Measurements from ENCODE around the gene NR4A3. TPM values are rescaled to one million over a fixed set of nuclear protein-coding genes. Genes with fewer than 3 reads are reported as not detected.

The NR4A3 gene
- polyA plus RNA-seq, 1 of the 3 experiments (the other 2 are of a cell fraction) = 1.3 TPM

DNA sequence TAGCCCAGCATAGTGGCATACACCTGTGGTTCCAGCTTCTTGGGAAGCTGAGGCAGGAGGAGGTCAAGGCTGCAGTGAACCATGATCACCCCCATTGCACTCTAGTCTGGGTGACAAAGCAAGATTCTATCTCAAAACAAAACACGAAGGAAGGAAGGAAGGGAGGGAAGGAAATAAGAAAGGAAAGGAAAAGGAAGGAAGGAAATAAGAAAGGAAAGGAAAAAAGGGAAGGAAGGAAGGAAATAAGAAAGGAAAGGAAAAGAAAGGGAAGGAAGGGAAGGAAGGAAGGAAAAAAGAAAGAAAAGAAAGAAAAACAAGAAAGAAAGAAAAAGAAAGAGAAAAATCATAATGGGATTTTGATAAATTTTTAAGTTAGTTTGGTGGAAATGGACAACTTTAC, 81.7 kb downstream of the NR4A3 start:
- Histone ChIP-seq H3K4me2 (no peak overlapping the region), H3K9me3 (no peaks in the 10 kb centered on the region)

More for the DNA sequence above, 81.7 kb downstream of the NR4A3 start:
- Histone ChIP-seq H3K4me1 (ENCODE audit: control insufficient read depth in 1 of 2, insufficient read depth in 2 of 2, low read depth in 1 of 2, low read length in 1 of 2) (peaks cover 5 to 8% of the 10 kb centered on the region in 2 experiments; a peak in 3 of 4 replicates), H3K9me2 (no peaks in the 10 kb centered on the region), H2AFZ (ENCODE audit: low read depth) (no peak overlapping the region), H3K27me3 (ENCODE audit: insufficient read depth) (no peaks in the 10 kb centered on the region), H4K20me1 (ENCODE audit: insufficient read depth) (no peaks in the 10 kb centered on the region), H3K27ac (ENCODE audit: low read depth in 2 of 2, low read length in 1 of 2) (no peak overlapping the region), H3K9ac (no peak overlapping the region), H3F3A (replicated peaks; ENCODE audit: insufficient read depth) (peaks cover 4% of the 10 kb centered on the region), H3K79me2 (ENCODE audit: insufficient read depth) (peaks cover 14% of the 10 kb centered on the region), H3K4me3 (ENCODE audit: low read depth in 2 of 2, low read length in 1 of 2) (no peak overlapping the region), H3K36me3 (replicated peaks in 1 of 2; ENCODE audit: control insufficient read depth in 1 of 2, insufficient read depth in 2 of 2, low read length in 1 of 2) (no peaks in the 10 kb centered on the region)
- DNase-seq = no peak
- 75% methylated on average over 1 of the region's 1 CpG for WGBS (ENCODE audit: low lambda C conversion rate)
- POLR2A ChIA-PET = no interaction called here
- no peak for TF ChIP-seq RXRA (IDR thresholded peaks at IDR 0.05; ENCODE audit: borderline replicate concordance, low read depth)
- TF ChIP-seq TAF1 (IDR thresholded peaks at IDR 0.05; ENCODE audit: borderline replicate concordance, low read depth, low read length) = no peak
- TF ChIP-seq FOXJ3 (CRISPR knock-in tag; IDR thresholded peaks at IDR 0.05) = no peak
- TF ChIP-seq ELF1 (IDR thresholded peaks at IDR 0.05) = no peak
- no peak for TF ChIP-seq RCOR1 (IDR thresholded peaks at IDR 0.05; ENCODE audit: low read length)
- TF ChIP-seq, protein P1, sequence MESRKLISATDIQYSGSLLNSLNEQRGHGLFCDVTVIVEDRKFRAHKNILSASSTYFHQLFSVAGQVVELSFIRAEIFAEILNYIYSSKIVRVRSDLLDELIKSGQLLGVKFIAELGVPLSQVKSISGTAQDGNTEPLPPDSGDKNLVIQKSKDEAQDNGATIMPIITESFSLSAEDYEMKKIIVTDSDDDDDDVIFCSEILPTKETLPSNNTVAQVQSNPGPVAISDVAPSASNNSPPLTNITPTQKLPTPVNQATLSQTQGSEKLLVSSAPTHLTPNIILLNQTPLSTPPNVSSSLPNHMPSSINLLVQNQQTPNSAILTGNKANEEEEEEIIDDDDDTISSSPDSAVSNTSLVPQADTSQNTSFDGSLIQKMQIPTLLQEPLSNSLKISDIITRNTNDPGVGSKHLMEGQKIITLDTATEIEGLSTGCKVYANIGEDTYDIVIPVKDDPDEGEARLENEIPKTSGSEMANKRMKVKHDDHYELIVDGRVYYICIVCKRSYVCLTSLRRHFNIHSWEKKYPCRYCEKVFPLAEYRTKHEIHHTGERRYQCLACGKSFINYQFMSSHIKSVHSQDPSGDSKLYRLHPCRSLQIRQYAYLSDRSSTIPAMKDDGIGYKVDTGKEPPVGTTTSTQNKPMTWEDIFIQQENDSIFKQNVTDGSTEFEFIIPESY (IDR thresholded peaks at IDR 0.05; ENCODE audit: borderline replicate concordance, low read depth) = no peak
- no peak for TF ChIP-seq SIN3A (IDR thresholded peaks at IDR 0.05; ENCODE audit: borderline replicate concordance, low read depth, low read length)
- no peak for TF ChIP-seq FOSL2 (IDR thresholded peaks at IDR 0.05; ENCODE audit: borderline replicate concordance, low read depth)
- TF ChIP-seq, protein P2, sequence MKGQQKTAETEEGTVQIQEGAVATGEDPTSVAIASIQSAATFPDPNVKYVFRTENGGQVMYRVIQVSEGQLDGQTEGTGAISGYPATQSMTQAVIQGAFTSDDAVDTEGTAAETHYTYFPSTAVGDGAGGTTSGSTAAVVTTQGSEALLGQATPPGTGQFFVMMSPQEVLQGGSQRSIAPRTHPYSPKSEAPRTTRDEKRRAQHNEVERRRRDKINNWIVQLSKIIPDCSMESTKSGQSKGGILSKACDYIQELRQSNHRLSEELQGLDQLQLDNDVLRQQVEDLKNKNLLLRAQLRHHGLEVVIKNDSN (IDR thresholded peaks at IDR 0.05; ENCODE audit: borderline replicate concordance, low read depth) = no peak
- no peak for TF ChIP-seq FOXM1 (IDR thresholded peaks at IDR 0.05; ENCODE audit: low read depth)
- TF ChIP-seq CHD2 (IDR thresholded peaks at IDR 0.05; ENCODE audit: low read length, partially characterized antibody) = no peak
- TF ChIP-seq SMC3 (IDR thresholded peaks at IDR 0.05; ENCODE audit: low read depth, low read length) = no peak
- TF ChIP-seq, protein P3, sequence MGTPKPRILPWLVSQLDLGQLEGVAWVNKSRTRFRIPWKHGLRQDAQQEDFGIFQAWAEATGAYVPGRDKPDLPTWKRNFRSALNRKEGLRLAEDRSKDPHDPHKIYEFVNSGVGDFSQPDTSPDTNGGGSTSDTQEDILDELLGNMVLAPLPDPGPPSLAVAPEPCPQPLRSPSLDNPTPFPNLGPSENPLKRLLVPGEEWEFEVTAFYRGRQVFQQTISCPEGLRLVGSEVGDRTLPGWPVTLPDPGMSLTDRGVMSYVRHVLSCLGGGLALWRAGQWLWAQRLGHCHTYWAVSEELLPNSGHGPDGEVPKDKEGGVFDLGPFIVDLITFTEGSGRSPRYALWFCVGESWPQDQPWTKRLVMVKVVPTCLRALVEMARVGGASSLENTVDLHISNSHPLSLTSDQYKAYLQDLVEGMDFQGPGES (IDR thresholded peaks at IDR 0.05; ENCODE audit: low read depth, low read length) = no peak
- TF ChIP-seq, protein P4, sequence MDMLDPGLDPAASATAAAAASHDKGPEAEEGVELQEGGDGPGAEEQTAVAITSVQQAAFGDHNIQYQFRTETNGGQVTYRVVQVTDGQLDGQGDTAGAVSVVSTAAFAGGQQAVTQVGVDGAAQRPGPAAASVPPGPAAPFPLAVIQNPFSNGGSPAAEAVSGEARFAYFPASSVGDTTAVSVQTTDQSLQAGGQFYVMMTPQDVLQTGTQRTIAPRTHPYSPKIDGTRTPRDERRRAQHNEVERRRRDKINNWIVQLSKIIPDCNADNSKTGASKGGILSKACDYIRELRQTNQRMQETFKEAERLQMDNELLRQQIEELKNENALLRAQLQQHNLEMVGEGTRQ (IDR thresholded peaks at IDR 0.05; ENCODE audit: borderline replicate concordance, low read depth, low read length) = no peak
- CTCF ChIA-PET = no interaction called here
